Endothelial cell of umbilical vein (primary cell): ENCODE results near the gene NUP50. TPM values are rescaled to one million over a fixed set of nuclear protein-coding genes. Genes with fewer than 3 reads are reported as not detected.

Source experiments
- BruUV-seq: library from RNA; stranded (reverse); fragments of 400-500 nt; replicated peaks from 2 replicates; lab custom pipeline; 2021; lab: Mats Ljungman, UMichigan
- CTCF ChIA-PET: fragments of 300-600, 350-600 bp; sonication (Branson Sonifier 250); formaldehyde crosslinking; loops from one replicate; lab custom pipeline; 2021; ENCODE audit warnings: antibody characterized with exemption, inconsistent platforms; lab: Charles Lee
- POLR2A ChIA-PET: fragments of 300-600, 350-600 bp; sonication (Branson Sonifier 250); formaldehyde crosslinking; loops from one replicate; lab custom pipeline; 2021; ENCODE audit warnings: antibody characterized with exemption, inconsistent platforms; lab: Charles Lee
- DNase-seq: peaks from one replicate; pipeline ENCODE4 v3.0.0-alpha.2; 2011; ENCODE audit warnings: low read depth, low spot score
- FAIRE-seq: peaks from 2 replicates; lab custom pipeline; 2011; peaks lifted over from hg19 to GRCh38; lab: Jason Lieb, UNC
- H2AFZ ChIP-seq: 2 replicates; pipeline ENCODE4 v1.6.0; 2012; ENCODE audit warnings: low read depth, low read length, control low read depth, inconsistent platforms
- H3K27ac ChIP-seq: 2 replicates; pipeline ENCODE4 v1.5.1; 2011; ENCODE audit warnings: low read depth, mild to moderate bottlenecking, control low read depth, low read length, moderate library complexity; ENCODE audit not compliant: insufficient read depth
- H3K27me3 ChIP-seq, 2 experiments: 2 replicates each; pipeline versions ENCODE4 v1.6.0 to v1.6.1; 2011; ENCODE audit warnings: low read length in 2 of 2, mixed read lengths in 1 of 2; ENCODE audit not compliant: control insufficient read depth in 2 of 2, insufficient read depth in 2 of 2
- H3K36me3 ChIP-seq, 2 experiments: 2 replicates in 1 of 2; 3 replicates in 1 of 2; pipeline ENCODE4 v1.5.1; 2011; ENCODE audit warnings: low read length in 2 of 2, mild to moderate bottlenecking in 1 of 2, moderate library complexity in 1 of 2; ENCODE audit not compliant: control insufficient read depth in 2 of 2, insufficient read depth in 2 of 2; ENCODE audit errors: extremely low read depth in 1 of 2
- H3K4me1 ChIP-seq: 3 replicates; pipeline ENCODE4 v1.5.1; 2011; ENCODE audit warnings: mild to moderate bottlenecking, low read length; ENCODE audit not compliant: control insufficient read depth, insufficient read depth; ENCODE audit errors: extremely low read depth
- H3K4me2 ChIP-seq: 2 replicates; pipeline ENCODE4 v1.6.1; 2011; ENCODE audit warnings: low read length, control low read depth, mixed read lengths; ENCODE audit not compliant: insufficient read depth
- H3K4me3 ChIP-seq, 3 experiments: fragments of 200-600 bp in 1 of 3; sonication (generic), shearing (Covaris generic) in 1 of 3; replicated peaks in 1 of 3; 2 replicates each; pipeline ENCODE4 v1.5.1; 2011 to 2016; ENCODE audit warnings: control low read depth in 3 of 3, low read length in 3 of 3, mild to moderate bottlenecking in 2 of 3, inconsistent platforms in 1 of 3, low read depth in 1 of 3, moderate library complexity in 1 of 3; ENCODE audit not compliant: insufficient read depth in 1 of 3
- H3K79me2 ChIP-seq: 2 replicates; pipeline ENCODE4 v1.6.0; 2012; ENCODE audit warnings: low read length, inconsistent platforms; ENCODE audit not compliant: control insufficient read depth, insufficient read depth
- H3K9ac ChIP-seq: replicated peaks from 2 replicates; pipeline ENCODE3; 2011; ENCODE audit warnings: low read length, control low read depth; ENCODE audit not compliant: insufficient read depth; ENCODE audit errors: extremely low read depth
- H3K9me1 ChIP-seq: replicated peaks from 3 replicates; pipeline ENCODE4 v1.6.0; 2011; ENCODE audit warnings: mild to moderate bottlenecking, low read length; ENCODE audit not compliant: control insufficient read depth, insufficient read depth; ENCODE audit errors: extremely low read depth
- H3K9me3 ChIP-seq: replicated peaks from 2 replicates; pipeline ENCODE4 v1.5.1; 2012; ENCODE audit warnings: low read length, inconsistent platforms; ENCODE audit not compliant: control insufficient read depth, insufficient read depth
- H4K20me1 ChIP-seq: replicated peaks from 2 replicates; pipeline ENCODE3; 2011; ENCODE audit warnings: mild to moderate bottlenecking, low read length; ENCODE audit not compliant: control insufficient read depth, insufficient read depth; ENCODE audit errors: extremely low read depth
- CTCF ChIP-seq, 2 donors: IDR thresholded peaks; 1 replicate in 1 of 2; 2 replicates in 1 of 2; pipeline ENCODE4 v1.5.1; 2011; ENCODE audit warnings: low read length in 2 of 2, mild to moderate bottlenecking in 2 of 2, moderate library complexity in 2 of 2, control low read depth in 1 of 2, inconsistent platforms in 1 of 2, low read depth in 1 of 2; ENCODE audit not compliant: insufficient read depth in 1 of 2; ENCODE audit errors: extremely low read depth in 1 of 2
- FOS ChIP-seq: IDR thresholded peaks from 2 replicates; pipeline ENCODE4 v1.6.1; 2011; ENCODE audit warnings: mild to moderate bottlenecking, low read length, moderate library complexity, borderline replicate concordance; ENCODE audit not compliant: insufficient read depth
- JUN ChIP-seq: IDR thresholded peaks from 2 replicates; pipeline ENCODE4 v1.6.1; 2011; ENCODE audit warnings: borderline replicate concordance, low read depth; ENCODE audit not compliant: insufficient read length, insufficient read depth
- MAX ChIP-seq: IDR thresholded peaks from 2 replicates; pipeline ENCODE4 v1.6.1; 2011; ENCODE audit not compliant: insufficient read depth, insufficient read length
- MYC ChIP-seq: IDR thresholded peaks from one replicate; pipeline ENCODE4 v1.6.1; 2011; ENCODE audit warnings: mild to moderate bottlenecking, low read depth, low read length
- POLR2A ChIP-seq: IDR thresholded peaks from 2 replicates; pipeline ENCODE4 v1.6.1; 2012; ENCODE audit warnings: low read depth, mild to moderate bottlenecking, control low read depth, low read length
- POLR2AphosphoS5 ChIP-seq: IDR thresholded peaks from 2 replicates; pipeline ENCODE4 v1.6.1; 2012; ENCODE audit warnings: low read depth, mild to moderate bottlenecking, control low read depth, low read length, moderate library complexity; ENCODE audit not compliant: insufficient read depth
- dilution Hi-C: fragments of 300-500 bp; cut with MboI; formaldehyde crosslinking; loops from one replicate; pipeline ENCODE4 v1.15.0; 2019; ENCODE audit warnings: low sequenced_read_pairs; ENCODE audit not compliant: extremely low pct_ligation_motif_present
- intact Hi-C: fragments of 100-400 bp; cut with micrococcal nuclease; formaldehyde crosslinking; loops from one replicate; pipeline ENCODE4 v1.10.0; 2022
- polyA plus RNA-seq, 4 experiments: library from polyadenylated mRNA; depleted of rRNA in 3 of 4; stranded (reverse) in 3 of 4; unstranded in 1 of 4; fragments of >200 nt; gene quantifications; 2 replicates each; pipeline versions ENCODE4 v1.2.1 to v1.2.3, GENCODE V29; 2011 to 2012; ENCODE audit warnings: missing spikeins in 1 of 4
- total RNA-seq: library from RNA; stranded (reverse); gene quantifications from 2 replicates; pipeline ENCODE4 v1.2.3, GENCODE V29; 2021

NUP50 gene
- total and polyA plus RNA-seq, 2 donors (not counting 3 experiments of a cell fraction or from before 2014, with no cell fraction given): 12.4 to 90.9 TPM

- Histone ChIP-seq H3K4me1 (peaks cover 12% of the 10 kb centered on the region), H2AFZ (peak overlapping the region; percentile 17), H3K9me3 (no peaks in the 10 kb centered on the region), H3K79me2 (no peaks in the 10 kb centered on the region), H3K36me3 (no peaks in the 10 kb centered on the region), H3K9me1 (no peaks in the 10 kb centered on the region), H4K20me1 (no peaks in the 10 kb centered on the region), H3K4me2 (peak overlapping the region; percentile 70), H3K27ac (peak overlapping the region; percentile 26), H3K4me3 (peak overlapping the region in 2 of 3 experiments; percentile 14 to 51), H3K9ac (no peak overlapping the region), H3K27me3 (no peaks in the 10 kb centered on the region)
- ChIA-PET POLR2A (no interaction called here), CTCF (interaction anchor here (1.0 to 1.2 kb wide), 2 partner anchors 9 to 32 kb away, joined by 3 to 6 read pairs; no protein-coding TSS in a partner anchor)
- DNase-seq: peak; percentile 89
- dilution Hi-C loops: no loop called here
- no TSS peak for BruUV-seq
- FAIRE-seq: peak; percentile 97
- TF ChIP-seq POLR2A (no peak), FOS (peak; percentile 34)
- intact Hi-C loops: loop anchor here (1.0 kb wide), 1 partner anchor 51 kb away; no protein-coding TSS in a partner anchor
Measured at GRCh38 chr22:45212306-45212709, 48.6 kb downstream of the NUP50 start.

GRCh38 chr22:45212992-45213751 lies 49.4 kb downstream of the NUP50 start:
- POLR2A ChIA-PET: no interaction called here
- H3K36me3 ChIP-seq: no peaks in the 10 kb centered on the region
- peak overlapping the region; percentile 70 for H2AFZ ChIP-seq
- H3K79me2 ChIP-seq: no peaks in the 10 kb centered on the region
- peak overlapping the region in 2 of 3 experiments; percentile 13 to 51 for H3K4me3 ChIP-seq
- H4K20me1 ChIP-seq: no peaks in the 10 kb centered on the region
- DNase-seq (no peak), FAIRE-seq (no peak)
- H3K9me3 ChIP-seq: no peaks in the 10 kb centered on the region
- H3K27me3 ChIP-seq: no peaks in the 10 kb centered on the region
- no TSS peak for BruUV-seq
- peak overlapping the region; percentile 26 for H3K27ac ChIP-seq
- H3K9ac ChIP-seq: no peak overlapping the region
- H3K4me1 ChIP-seq: peaks cover 12% of the 10 kb centered on the region
- H3K4me2 ChIP-seq: peak overlapping the region; percentile 70
- intact Hi-C loops: loop anchor here (1.0 kb wide), 1 partner anchor 50 kb away; no protein-coding TSS in a partner anchor
- CTCF ChIA-PET: interaction anchor here (1.2 kb wide), 1 partner anchor 8 kb away, joined by 6 read pairs; no protein-coding TSS in a partner anchor
- TF ChIP-seq JUN (no peak), MYC (no peak), POLR2AphosphoS5 (no peak), POLR2A (no peak), CTCF (IDR thresholded peaks at IDR 0.05; ENCODE audit: extremely low read depth in 1 of 2, insufficient read depth in 1 of 2, low read depth in 1 of 2, low read length in 2 of 2) (no peak), FOS (no peak), MAX (no peak)
- dilution Hi-C loops: no loop called here
- H3K9me1 ChIP-seq: no peaks in the 10 kb centered on the region
